Activated T-helper 17 cell treated with anti-CD3 and anti-CD28 coated beads, Interleukin-2, amount 50 U/mL, for 72 hours (primary cell): ENCODE results near the gene WDR33. TPM values are rescaled to one million over a fixed set of nuclear protein-coding genes. Genes with fewer than 3 reads are reported as not detected.

Experiments used
- ATAC-seq: fragments of 150-1000 bp; cut with Tn5 transposase; replicated peaks from 2 replicates; pipeline ENCODE4 v1.10.0; 2021; ENCODE audit warnings: mild to moderate bottlenecking, moderate library complexity
- H3K27ac Mint-ChIP-seq: one replicate; pipeline ENCODE4 v1.8.0; 2022; ENCODE audit warnings: mixed read lengths
- H3K27me3 Mint-ChIP-seq: one replicate; pipeline ENCODE4 v1.8.0; 2022; ENCODE audit warnings: mixed read lengths
- H3K36me3 Mint-ChIP-seq: one replicate; pipeline ENCODE4 v1.8.0; 2022; ENCODE audit warnings: low read depth, mild to moderate bottlenecking, mixed read lengths
- H3K4me1 Mint-ChIP-seq: one replicate; pipeline ENCODE4 v1.8.0; 2022; ENCODE audit warnings: mixed read lengths
- H3K4me3 Mint-ChIP-seq: one replicate; pipeline ENCODE4 v1.8.0; 2022; ENCODE audit warnings: mild to moderate bottlenecking, mixed read lengths
- H3K9me3 Mint-ChIP-seq: one replicate; pipeline ENCODE4 v1.8.0; 2022; ENCODE audit warnings: mixed read lengths
- total RNA-seq, 2 donors: library from RNA; stranded (reverse); gene quantifications; one replicate each; pipeline ENCODE4 v1.2.3, GENCODE V29; 2022

The WDR33 gene
- total RNA-seq, 2 donors from 2014 or later: 72.6 to 80.3 TPM

- ATAC-seq: no peak
- no peaks in the 10 kb centered on the region for H3K9me3 Mint-ChIP-seq
- H3K36me3 Mint-ChIP-seq: peaks cover 50% of the 10 kb centered on the region
- H3K27me3 Mint-ChIP-seq: no peaks in the 10 kb centered on the region
- no peak overlapping the region for H3K27ac Mint-ChIP-seq
- H3K4me1 Mint-ChIP-seq: peaks cover 9% of the 10 kb centered on the region
- H3K4me3 Mint-ChIP-seq: no peak overlapping the region
Observed at GRCh38 chr2:127733113-127733815, 77.7 kb downstream of the WDR33 start.

DNA sequence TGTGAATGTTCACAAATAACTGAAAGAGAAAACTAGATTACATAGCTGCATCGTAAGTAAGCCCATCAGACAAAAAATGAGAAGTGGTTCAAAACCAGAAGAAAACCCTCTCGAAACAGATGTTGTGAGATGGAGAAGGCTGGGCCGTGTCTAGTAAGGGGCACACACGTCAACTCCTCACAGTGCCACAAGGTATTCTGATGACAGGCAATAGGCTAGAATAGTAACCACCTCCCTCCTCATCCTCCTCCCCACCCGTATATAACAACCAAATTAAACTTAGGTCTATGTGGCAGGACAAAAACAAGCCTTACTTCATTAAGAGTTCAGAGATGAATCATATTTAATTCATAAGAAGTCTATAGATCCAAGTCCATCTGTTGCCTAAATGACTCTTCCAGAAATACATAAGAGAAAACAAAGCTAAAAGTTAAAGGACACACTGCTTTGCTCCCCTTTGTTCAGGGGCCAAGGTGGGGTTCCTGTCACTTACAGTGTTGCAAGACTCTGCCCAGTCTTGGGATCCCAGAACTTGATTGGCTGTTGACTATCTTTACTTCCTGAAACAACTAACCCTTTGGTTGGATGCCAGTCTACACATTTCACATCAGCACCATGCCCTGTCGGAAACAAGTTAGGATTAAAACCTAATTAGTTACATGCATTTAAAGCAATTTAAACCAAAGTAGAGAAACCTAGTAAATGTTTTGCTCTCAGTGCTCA lies 84.7 kb downstream of the WDR33 start:
- Mint-ChIP-seq H3K4me3 (no peak overlapping the region), H3K27me3 (no peaks in the 10 kb centered on the region), H3K27ac (no peak overlapping the region), H3K9me3 (no peaks in the 10 kb centered on the region), H3K36me3 (peaks cover 67% of the 10 kb centered on the region), H3K4me1 (peaks cover 13% of the 10 kb centered on the region)
- no peak for ATAC-seq

- Mint-ChIP-seq H3K36me3 (peaks cover 90% of the 10 kb centered on the region), H3K27ac (no peak overlapping the region), H3K9me3 (no peaks in the 10 kb centered on the region), H3K27me3 (no peaks in the 10 kb centered on the region), H3K4me3 (no peak overlapping the region), H3K4me1 (peaks cover 13% of the 10 kb centered on the region)
- ATAC-seq: no peak
Observed at GRCh38 chr2:127722807-127723206, 88.2 kb downstream of the WDR33 start.

GRCh38 chr2:127721978-127722355 lies 89.0 kb downstream of the WDR33 start:
- Mint-ChIP-seq H3K4me1 (peaks cover 13% of the 10 kb centered on the region), H3K4me3 (no peak overlapping the region), H3K9me3 (no peaks in the 10 kb centered on the region), H3K36me3 (peaks cover 91% of the 10 kb centered on the region), H3K27me3 (no peaks in the 10 kb centered on the region), H3K27ac (peak overlapping the region; percentile 74)
- peak; percentile 19 for ATAC-seq

GRCh38 chr2:127721311-127721977 lies 89.5 kb downstream of the WDR33 start:
- Mint-ChIP-seq H3K4me3 (no peak overlapping the region), H3K9me3 (no peaks in the 10 kb centered on the region), H3K27ac (peak overlapping the region; percentile 74), H3K36me3 (peaks cover 91% of the 10 kb centered on the region), H3K4me1 (peaks cover 9% of the 10 kb centered on the region), H3K27me3 (no peaks in the 10 kb centered on the region)
- no peak for ATAC-seq

- peaks cover 7% of the 10 kb centered on the region for H3K4me1 Mint-ChIP-seq
- H3K4me3 Mint-ChIP-seq: no peak overlapping the region
- no peak overlapping the region for H3K27ac Mint-ChIP-seq
- H3K36me3 Mint-ChIP-seq: peaks cover 93% of the 10 kb centered on the region
- ATAC-seq: no peak
- H3K9me3 Mint-ChIP-seq: no peaks in the 10 kb centered on the region
- no peaks in the 10 kb centered on the region for H3K27me3 Mint-ChIP-seq
Observed at GRCh38 chr2:127719301-127720218, 91.4 kb downstream of the WDR33 start.

GRCh38 chr2:127718271-127718670 lies 92.7 kb downstream of the WDR33 start:
- H3K9me3 Mint-ChIP-seq: no peaks in the 10 kb centered on the region
- peaks cover 97% of the 10 kb centered on the region for H3K36me3 Mint-ChIP-seq
- no peaks in the 10 kb centered on the region for H3K27me3 Mint-ChIP-seq
- H3K27ac Mint-ChIP-seq: peak overlapping the region; percentile 34
- no peak overlapping the region for H3K4me3 Mint-ChIP-seq
- no peak for ATAC-seq
- peaks cover 7% of the 10 kb centered on the region for H3K4me1 Mint-ChIP-seq

GRCh38 chr2:127715778-127716449 lies 95.1 kb downstream of the WDR33 start:
- H3K9me3 Mint-ChIP-seq: no peaks in the 10 kb centered on the region
- H3K36me3 Mint-ChIP-seq: peaks cover 92% of the 10 kb centered on the region
- peak overlapping the region; percentile 16 for H3K27ac Mint-ChIP-seq
- no peak for ATAC-seq
- H3K4me3 Mint-ChIP-seq: no peak overlapping the region
- no peaks in the 10 kb centered on the region for H3K4me1 Mint-ChIP-seq
- no peaks in the 10 kb centered on the region for H3K27me3 Mint-ChIP-seq

DNA sequence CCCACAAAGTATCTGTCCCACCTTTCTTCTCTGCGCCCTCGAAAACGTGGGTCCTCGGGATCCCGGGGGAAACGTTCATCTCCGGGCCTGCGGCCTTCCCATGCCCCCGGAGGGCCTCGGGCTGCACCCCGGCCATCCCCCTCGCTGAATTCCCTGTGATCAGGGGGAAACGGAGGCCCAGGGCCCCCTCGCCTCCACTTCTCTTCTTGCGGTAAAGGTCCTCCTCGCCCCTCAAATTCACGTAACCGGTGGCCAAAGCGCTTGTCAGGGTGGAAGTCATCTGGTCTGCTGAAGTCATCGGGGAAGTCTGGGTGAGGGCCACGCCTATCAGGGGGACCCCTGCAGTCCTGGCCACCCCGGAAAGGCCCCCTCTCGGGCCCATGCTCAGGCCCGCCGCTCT lies 97.4 kb downstream of the WDR33 start:
- H3K4me1 Mint-ChIP-seq: no peaks in the 10 kb centered on the region
- no peaks in the 10 kb centered on the region for H3K9me3 Mint-ChIP-seq
- no peak overlapping the region for H3K4me3 Mint-ChIP-seq
- no peak overlapping the region for H3K27ac Mint-ChIP-seq
- H3K27me3 Mint-ChIP-seq: no peaks in the 10 kb centered on the region
- H3K36me3 Mint-ChIP-seq: peaks cover 94% of the 10 kb centered on the region
- ATAC-seq: no peak

DNA sequence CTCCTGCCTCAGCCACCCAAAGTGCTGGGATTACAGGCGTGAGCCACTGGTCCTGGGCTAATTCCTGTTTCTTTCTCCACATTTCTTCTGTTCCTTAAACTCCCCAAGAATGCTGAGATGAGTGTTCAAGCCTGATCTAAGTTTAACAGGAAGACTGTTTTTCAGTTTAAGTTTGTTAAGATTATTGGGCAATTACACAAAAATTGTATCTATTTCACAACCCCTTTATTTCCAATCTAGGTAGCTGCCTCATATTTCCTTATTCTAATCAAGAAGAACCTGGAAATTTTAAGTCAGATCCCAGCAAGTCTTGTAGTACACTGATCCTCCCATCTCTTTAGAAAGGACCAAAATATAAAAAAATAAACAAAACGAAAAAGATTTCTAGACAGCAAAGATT lies 98.0 kb downstream of the WDR33 start:
- no peaks in the 10 kb centered on the region for H3K27me3 Mint-ChIP-seq
- H3K27ac Mint-ChIP-seq: peak overlapping the region; percentile 52
- H3K4me1 Mint-ChIP-seq: no peaks in the 10 kb centered on the region
- no peak for ATAC-seq
- H3K9me3 Mint-ChIP-seq: no peaks in the 10 kb centered on the region
- no peak overlapping the region for H3K4me3 Mint-ChIP-seq
- H3K36me3 Mint-ChIP-seq: peaks cover 94% of the 10 kb centered on the region

GRCh38 chr2:127709336-127709735 lies 101.6 kb downstream of the WDR33 start:
- Mint-ChIP-seq H3K36me3 (peaks cover 92% of the 10 kb centered on the region), H3K4me3 (no peak overlapping the region), H3K27ac (no peak overlapping the region), H3K4me1 (peaks cover 5% of the 10 kb centered on the region), H3K9me3 (no peaks in the 10 kb centered on the region), H3K27me3 (no peaks in the 10 kb centered on the region)
- ATAC-seq: no peak

DNA sequence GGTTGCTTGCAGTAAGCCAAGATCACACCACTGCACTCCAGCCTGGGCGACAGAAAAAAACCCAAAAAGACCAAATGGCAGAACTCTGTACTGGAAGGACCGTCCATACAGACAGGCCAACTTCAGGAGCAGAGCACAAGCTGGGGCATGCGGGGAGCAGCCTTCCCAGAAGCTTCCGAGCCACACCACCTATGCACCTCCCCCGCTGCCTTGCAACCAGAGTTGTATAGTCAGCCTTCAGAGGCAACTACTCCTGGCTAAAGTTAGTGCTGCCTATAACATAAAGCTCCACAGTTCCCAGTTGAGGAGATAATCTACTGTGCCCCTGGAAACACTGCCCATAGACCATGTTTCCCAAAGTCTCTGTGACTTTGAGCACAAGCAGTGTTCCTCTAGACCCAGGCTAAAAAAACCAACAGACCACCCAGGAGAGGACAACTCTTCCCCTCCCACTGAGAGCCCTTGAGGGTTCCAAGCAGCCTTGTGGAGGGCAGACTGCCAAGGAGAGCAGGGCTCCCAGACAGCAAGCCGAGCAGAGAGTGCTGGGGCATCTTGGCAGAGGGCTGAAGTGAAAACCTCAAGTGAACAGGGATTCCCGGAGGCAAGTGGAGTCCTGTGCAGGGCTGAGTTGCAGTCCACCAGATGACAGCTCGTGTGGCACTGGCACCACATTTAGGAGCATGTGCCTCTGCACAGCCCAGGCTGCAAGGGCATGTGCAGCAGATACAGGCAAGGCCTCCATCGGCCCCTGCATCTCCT lies 102.9 kb downstream of the WDR33 start:
- Mint-ChIP-seq H3K36me3 (peaks cover 91% of the 10 kb centered on the region), H3K9me3 (no peaks in the 10 kb centered on the region), H3K27me3 (no peaks in the 10 kb centered on the region), H3K4me1 (peaks cover 5% of the 10 kb centered on the region), H3K27ac (no peak overlapping the region), H3K4me3 (no peak overlapping the region)
- ATAC-seq: no peak
